MV-4-11 (cell line): ENCODE results near the gene PIGQ.

Experiments used
- DNase-seq: peaks from one replicate; lab custom pipeline; 2025; lab: John Stamatoyannopoulos, UW

Gene PIGQ

GRCh38 chr16:534135-534534 is 35.6 kb upstream of the PIGQ start:
- no peak for DNase-seq

GRCh38 chr16:534856-535445 is 34.8 kb upstream of the PIGQ start:
- DNase-seq, result no peak

- DNase-seq, result peak; percentile 60
Measured at GRCh38 chr16:535446-536405, 34.0 kb upstream of the PIGQ start.

GRCh38 chr16:536746-537145 is 33.0 kb upstream of the PIGQ start:
- DNase-seq, result no peak

- no peak for DNase-seq
Measured at GRCh38 chr16:537415-538335, 32.1 kb upstream of the PIGQ start.

GRCh38 chr16:539901-540530 is 29.8 kb upstream of the PIGQ start:
- no peak for DNase-seq

- no peak for DNase-seq
Measured at GRCh38 chr16:540645-541340, 29.0 kb upstream of the PIGQ start.

- no peak for DNase-seq
Measured at GRCh38 chr16:543301-544164, 26.2 kb upstream of the PIGQ start.

- DNase-seq, result no peak
Measured at GRCh38 chr16:544517-544916, 25.3 kb upstream of the PIGQ start.

- peak; percentile 83 for DNase-seq
Measured at GRCh38 chr16:546909-547770, 22.6 kb upstream of the PIGQ start.

- DNase-seq, result no peak
Measured at GRCh38 chr16:548586-548985, 21.2 kb upstream of the PIGQ start.

GRCh38 chr16:549544-550263 is 20.1 kb upstream of the PIGQ start:
- no peak for DNase-seq

- no peak for DNase-seq
Measured at GRCh38 chr16:551210-551609, 18.6 kb upstream of the PIGQ start.

GRCh38 chr16:552171-552570 is 17.6 kb upstream of the PIGQ start:
- no peak for DNase-seq

- DNase-seq, result no peak
Measured at GRCh38 chr16:553601-554296, 16.0 kb upstream of the PIGQ start.

GRCh38 chr16:554297-554621 is 15.5 kb upstream of the PIGQ start:
- no peak for DNase-seq

GRCh38 chr16:554640-555365 is 15.0 kb upstream of the PIGQ start:
- DNase-seq, result peak; percentile 17
